Posterior cingulate gyrus (tissue), 11 donors: ENCODE measurements around the gene CHST10.
"Not testable (repeated sequence)": the region's sequence is repeated elsewhere in the genome, so short reads cannot be mapped to it uniquely, and the experiment has no call there.

Experiments
- DNase-seq, 10 donors: peaks; one replicate each; pipeline versions ENCODE4 v3.0.0 to v3.0.0-alpha.2; 2020 to 2021; ENCODE audit warnings: mixed read lengths in 3 of 10
- intact Hi-C: fragments of 100-400 bp; cut with DNase I; formaldehyde crosslinking; loops from one replicate; pipeline ENCODE4 v1.15.1; 2023

CHST10 gene

DNA sequence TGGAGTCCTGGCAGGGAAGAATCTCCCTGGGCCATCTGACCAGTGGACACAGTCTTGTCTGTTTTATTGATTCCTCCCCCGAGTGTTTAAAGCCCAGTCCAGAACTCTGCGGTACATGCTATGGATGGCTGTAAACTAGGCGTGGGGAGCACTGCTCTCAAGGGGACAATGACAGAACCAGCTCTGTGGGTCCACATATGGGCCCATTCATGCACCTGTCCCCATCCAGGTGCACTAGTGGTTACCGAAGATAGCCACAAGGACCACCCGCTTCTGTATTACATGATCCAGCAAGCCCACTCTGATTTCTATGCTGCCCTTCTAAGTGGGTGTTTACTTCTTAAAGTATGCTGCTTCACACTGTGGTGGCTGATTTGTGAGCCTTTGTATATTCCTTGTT is 21.0 kb downstream of the CHST10 start:
- intact Hi-C loops, result no loop called here
- DNase-seq, result no peak

DNA sequence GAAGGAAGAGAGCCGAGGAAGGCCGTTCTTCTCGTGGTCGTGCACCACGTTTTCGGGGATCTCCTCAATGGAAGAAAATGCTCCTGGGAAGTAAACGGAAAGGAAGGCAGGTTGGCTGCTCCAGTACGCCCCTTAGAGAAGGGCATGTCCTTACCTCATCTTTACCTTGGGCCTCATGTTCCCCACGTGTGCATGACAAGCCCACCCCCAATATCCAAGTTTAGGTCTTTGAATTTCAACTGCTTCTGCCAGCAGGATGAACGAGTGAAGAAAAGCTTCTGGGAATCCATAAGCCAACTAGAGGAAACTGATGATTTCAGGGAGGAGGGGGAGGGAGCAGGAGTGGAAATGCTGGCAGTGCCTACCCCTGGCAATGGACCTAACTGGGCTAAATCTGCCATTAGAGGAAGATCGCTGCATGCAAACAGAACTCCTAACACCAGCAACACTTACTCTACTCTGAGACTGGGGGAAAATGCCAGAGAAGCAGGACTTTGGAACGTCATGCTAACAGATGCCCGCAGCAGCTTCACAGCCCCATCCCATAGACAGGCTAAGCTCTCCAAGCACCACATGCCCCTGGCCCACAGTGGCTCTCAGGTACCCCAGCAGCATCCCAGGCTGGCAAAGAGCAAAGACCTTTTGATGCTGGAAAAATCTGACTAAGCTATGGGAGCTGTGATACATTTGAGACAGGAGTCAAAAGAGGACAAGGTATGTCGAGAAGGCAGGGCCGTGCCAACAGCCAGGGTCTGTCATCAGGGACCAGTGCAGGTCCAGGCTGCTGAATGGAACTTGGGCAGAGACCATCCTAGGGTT is 21.7 kb downstream of the CHST10 start:
- peak in 2 of 10 donors; percentile 42 to 88 for DNase-seq
- intact Hi-C loops, result no loop called here

- DNase-seq, result no peak
Measured at GRCh38 chr2:100394111-100394641, 23.3 kb downstream of the CHST10 start.

GRCh38 chr2:100393362-100393761 is 24.1 kb downstream of the CHST10 start:
- DNase-seq, result no peak
- intact Hi-C loops, result no loop called here

More at GRCh38 chr2:100394111-100394641, 23.3 kb downstream of the CHST10 start:
- intact Hi-C loops, result no loop called here

- intact Hi-C loops, result no loop called here
- DNase-seq, result no peak
Measured at GRCh38 chr2:100392715-100393114, 24.8 kb downstream of the CHST10 start.

- peak; percentile 37 to 94 (median 70) for DNase-seq
- intact Hi-C loops, result no loop called here
Measured at GRCh38 chr2:100391735-100392515, 25.5 kb downstream of the CHST10 start.

GRCh38 chr2:100390001-100390940 is 27.2 kb downstream of the CHST10 start:
- no peak for DNase-seq

DNA sequence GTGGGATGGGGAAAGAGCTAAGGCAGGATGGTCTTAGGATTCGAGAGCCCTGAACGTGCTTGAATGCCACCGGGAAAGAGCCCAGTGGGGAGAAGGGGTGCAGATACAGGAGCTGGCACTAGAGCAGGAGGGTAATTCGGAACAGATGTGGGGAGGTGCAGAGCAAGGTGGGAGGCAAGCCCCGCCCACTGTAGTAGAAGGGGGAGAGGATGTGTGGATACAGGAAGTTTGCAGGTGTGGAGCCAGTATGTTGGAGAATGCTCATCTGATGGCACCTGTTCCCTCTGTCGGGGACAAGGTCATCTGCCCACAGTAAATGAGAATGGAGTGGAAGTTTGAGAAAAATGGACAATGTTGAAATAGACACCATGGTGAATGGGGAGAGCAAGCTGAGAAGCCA is 28.8 kb downstream of the CHST10 start:
- intact Hi-C loops, result no loop called here

More at GRCh38 chr2:100390001-100390940, 27.2 kb downstream of the CHST10 start:
- intact Hi-C loops, result no loop called here

GRCh38 chr2:100383954-100384353 is 33.5 kb downstream of the CHST10 start:
- no peak for DNase-seq
- intact Hi-C loops, result loop anchor here (5.0 kb wide), 1 partner anchor 827 kb away; no protein-coding TSS in a partner anchor

More for the DNA sequence above, 28.8 kb downstream of the CHST10 start:
- no peak for DNase-seq

GRCh38 chr2:100383306-100383705 is 34.2 kb downstream of the CHST10 start:
- intact Hi-C loops, result loop anchor here (5.0 kb wide), 1 partner anchor 826 kb away; no protein-coding TSS in a partner anchor
- DNase-seq, result no peak

GRCh38 chr2:100381240-100381639 is 36.2 kb downstream of the CHST10 start:
- DNase-seq, result peak in 8 of 10 donors; percentile 64 to 93 (median 80)
- intact Hi-C loops, result loop anchor here (1.0 to 5.0 kb wide), 2 partner anchors 118 to 824 kb away; no protein-coding TSS in a partner anchor

DNA sequence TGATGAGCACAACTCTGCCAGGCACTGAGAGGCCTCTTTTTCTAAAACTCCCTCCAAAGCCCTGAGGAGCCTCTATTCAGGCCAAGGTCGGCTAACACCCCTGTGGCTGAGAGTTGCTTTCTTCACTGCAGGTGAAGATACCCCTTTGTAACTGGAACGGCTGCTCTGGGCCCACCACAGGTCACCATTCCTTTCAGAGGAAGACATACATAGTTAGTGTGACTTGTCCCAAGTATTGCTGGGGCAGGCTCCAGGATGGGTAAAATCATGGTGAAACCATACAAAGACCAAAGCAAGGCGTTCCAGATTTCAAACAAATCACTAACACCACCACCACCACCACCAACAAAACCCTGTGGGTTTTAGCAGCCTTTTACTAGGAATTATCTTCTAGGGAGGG is 36.8 kb downstream of the CHST10 start:
- DNase-seq, result no peak
- intact Hi-C loops, result loop anchor here (1.0 to 5.0 kb wide), 2 partner anchors 117 to 823 kb away; no protein-coding TSS in a partner anchor

DNA sequence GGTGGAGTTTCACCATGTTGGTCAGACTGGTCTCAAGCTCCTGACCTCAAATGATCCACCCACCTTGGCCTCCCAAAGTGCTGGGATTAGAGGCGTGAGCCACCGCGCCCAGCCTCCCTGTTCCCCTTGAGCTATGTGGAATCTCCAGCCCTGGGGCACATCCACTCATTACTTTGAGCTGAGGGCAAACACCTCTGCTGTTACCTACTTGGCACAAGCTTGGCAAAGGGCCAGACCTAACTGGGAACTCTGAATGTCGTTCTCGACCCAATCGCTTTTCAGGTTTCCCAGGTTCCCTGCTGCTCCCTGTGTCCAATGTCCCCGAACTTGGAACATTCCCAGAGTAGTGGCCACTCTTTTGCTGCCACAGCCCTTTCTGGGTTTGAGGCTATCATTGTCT is 40.6 kb downstream of the CHST10 start:
- intact Hi-C loops, result no loop called here
- no peak for DNase-seq

GRCh38 chr2:100367163-100367562 is 50.3 kb downstream of the CHST10 start:
- intact Hi-C loops, result no loop called here
- DNase-seq, result no peak

- intact Hi-C loops, result no loop called here
- DNase-seq, result no peak
Measured at GRCh38 chr2:100365434-100365833, 52.0 kb downstream of the CHST10 start.

GRCh38 chr2:100362269-100362668 is 55.2 kb downstream of the CHST10 start:
- intact Hi-C loops, DNase-seq: not testable (repeated sequence)

DNA sequence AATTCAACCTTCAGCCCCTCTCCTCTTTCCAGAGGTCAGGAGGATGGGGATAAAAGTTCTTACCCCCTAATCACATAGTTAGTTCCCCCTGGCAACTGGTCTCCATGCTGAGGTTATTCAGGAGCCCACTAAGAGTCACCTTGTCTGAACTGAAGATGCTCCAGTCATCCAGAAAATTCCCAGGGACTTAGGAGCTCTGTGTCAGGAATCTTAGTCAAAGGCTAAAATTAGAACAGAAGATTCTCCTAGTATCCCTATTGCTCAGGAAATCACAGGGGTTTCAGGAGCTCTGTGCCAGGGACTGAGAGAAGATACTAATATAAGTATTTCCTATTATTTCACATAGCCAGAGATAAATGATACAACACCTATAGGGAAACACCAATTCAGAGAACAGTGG is 57.9 kb downstream of the CHST10 start:
- DNase-seq, result no peak
- intact Hi-C loops, result no loop called here

DNA sequence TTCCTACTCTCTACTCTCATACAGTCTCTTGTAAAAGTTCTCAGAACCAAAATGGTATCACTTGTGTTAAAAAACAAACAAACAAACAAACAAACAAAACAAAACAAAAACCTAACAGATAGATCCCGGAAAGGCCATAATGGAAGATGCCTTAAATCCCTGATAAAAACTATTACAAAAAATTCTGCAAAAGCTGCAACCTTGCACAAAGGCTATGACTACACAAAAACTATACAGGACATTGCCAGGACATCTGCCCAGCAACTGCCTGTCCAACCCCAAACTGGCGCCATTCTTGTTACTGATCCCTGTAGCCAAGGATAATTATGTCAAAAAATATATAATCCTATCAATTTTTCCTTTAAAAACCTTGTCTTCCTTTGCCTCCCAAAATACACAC is 58.9 kb downstream of the CHST10 start:
- intact Hi-C loops, result no loop called here
- DNase-seq, result no peak

- DNase-seq, result no peak
- intact Hi-C loops, result no loop called here
Measured at GRCh38 chr2:100352521-100352920, 64.9 kb downstream of the CHST10 start.

- no peak for DNase-seq
- intact Hi-C loops, result no loop called here
Measured at GRCh38 chr2:100350661-100351185, 66.7 kb downstream of the CHST10 start.
